Fibroblast of lung (primary cell): ENCODE results near the gene CALB2. TPM values are rescaled to one million over a fixed set of nuclear protein-coding genes. Genes with fewer than 3 reads are reported as not detected.

Experiments
- DNase-seq, 2 donors: peaks; one replicate each; pipeline versions ENCODE4 v3.0.0 to v3.0.0-alpha.2; 2010; ENCODE audit warnings: low read depth in 2 of 2
- H2AFZ ChIP-seq: 2 replicates; pipeline ENCODE4 v1.5.1; 2012; ENCODE audit warnings: low read length, control low read depth, inconsistent platforms
- H3K27ac ChIP-seq: 2 replicates; pipeline ENCODE4 v1.5.1; 2011; ENCODE audit warnings: low read length, control low read depth; ENCODE audit not compliant: insufficient read depth
- H3K27me3 ChIP-seq: 2 replicates; pipeline ENCODE4 v1.5.1; 2011; ENCODE audit warnings: mild to moderate bottlenecking, low read length; ENCODE audit not compliant: control insufficient read depth, insufficient read depth
- H3K36me3 ChIP-seq: 2 replicates; pipeline ENCODE4 v1.5.1; 2011; ENCODE audit warnings: low read length; ENCODE audit not compliant: control insufficient read depth, insufficient read depth
- H3K4me1 ChIP-seq: 2 replicates; pipeline ENCODE4 v1.5.1; 2011; ENCODE audit warnings: low read length; ENCODE audit not compliant: control insufficient read depth, insufficient read depth; ENCODE audit errors: extremely low read depth
- H3K4me2 ChIP-seq: 2 replicates; pipeline ENCODE4 v1.5.1; 2011; ENCODE audit warnings: low read length, control low read depth; ENCODE audit not compliant: insufficient read depth; ENCODE audit errors: extremely low read depth
- H3K4me3 ChIP-seq, 4 experiments: fragments of 200-600 bp in 1 of 4; sonication (generic) in 1 of 4; replicated peaks in 1 of 4; 2 replicates each; pipeline ENCODE4 v1.5.1; 2011 to 2016; ENCODE audit warnings: low read length in 4 of 4, low read depth in 3 of 4, mild to moderate bottlenecking in 3 of 4, control low read depth in 2 of 4, inconsistent platforms in 1 of 4, mixed read lengths in 1 of 4; ENCODE audit not compliant: insufficient read depth in 1 of 4; ENCODE audit errors: control extremely low read depth in 1 of 4
- H3K79me2 ChIP-seq: 2 replicates; pipeline ENCODE4 v1.5.1; 2012; ENCODE audit warnings: mild to moderate bottlenecking, low read length, inconsistent platforms; ENCODE audit not compliant: control insufficient read depth, insufficient read depth
- H3K9ac ChIP-seq: 2 replicates; pipeline ENCODE4 v1.5.1; 2011; ENCODE audit warnings: mild to moderate bottlenecking, low read length, control low read depth; ENCODE audit not compliant: insufficient read depth
- H3K9me3 ChIP-seq: 2 replicates; pipeline ENCODE4 v1.5.1; 2012; ENCODE audit warnings: low read depth, low read length; ENCODE audit not compliant: control insufficient read depth, insufficient read depth
- H4K20me1 ChIP-seq: 2 replicates; pipeline ENCODE4 v1.5.1; 2011; ENCODE audit warnings: low read length; ENCODE audit not compliant: control insufficient read depth, insufficient read depth; ENCODE audit errors: extremely low read depth
- EZH2 ChIP-seq: IDR thresholded peaks from 2 replicates; pipeline ENCODE4 v1.5.1; 2012; ENCODE audit warnings: low read length, control low read depth, mild to moderate bottlenecking; ENCODE audit errors: missing control alignments
- polyA plus RNA-seq, 2 donors: library from polyadenylated mRNA; depleted of rRNA in 1 of 2; stranded (reverse) in 1 of 2; unstranded in 1 of 2; fragments of >200 nt; gene quantifications; 2 replicates each; pipeline ENCODE4 v1.2.1, GENCODE V29; 2011 to 2012; ENCODE audit warnings: missing spikeins in 1 of 2
- total RNA-seq: library from RNA; depleted of rRNA; stranded (reverse); fragments of >200 nt; gene quantifications from 2 replicates; pipeline ENCODE4 v1.2.1, GENCODE V29; 2014
- TF ChIP-seq, protein P1 (sequence below), 2 donors: IDR thresholded peaks in 1 of 2; conservative IDR thresholded peaks in 1 of 2; 1 replicate in 1 of 2; 2 replicates in 1 of 2; pipeline ENCODE4 v1.5.1; 2011 to 2012; ENCODE audit warnings: low read length in 2 of 2, control low read depth in 1 of 2, inconsistent platforms in 1 of 2, low read depth in 1 of 2, mild to moderate bottlenecking in 1 of 2

Gene CALB2
- total and polyA plus RNA-seq, 2 donors (not counting 1 experiment from before 2014, with no cell fraction given), result 0.58 to 1.3 TPM

DNA sequence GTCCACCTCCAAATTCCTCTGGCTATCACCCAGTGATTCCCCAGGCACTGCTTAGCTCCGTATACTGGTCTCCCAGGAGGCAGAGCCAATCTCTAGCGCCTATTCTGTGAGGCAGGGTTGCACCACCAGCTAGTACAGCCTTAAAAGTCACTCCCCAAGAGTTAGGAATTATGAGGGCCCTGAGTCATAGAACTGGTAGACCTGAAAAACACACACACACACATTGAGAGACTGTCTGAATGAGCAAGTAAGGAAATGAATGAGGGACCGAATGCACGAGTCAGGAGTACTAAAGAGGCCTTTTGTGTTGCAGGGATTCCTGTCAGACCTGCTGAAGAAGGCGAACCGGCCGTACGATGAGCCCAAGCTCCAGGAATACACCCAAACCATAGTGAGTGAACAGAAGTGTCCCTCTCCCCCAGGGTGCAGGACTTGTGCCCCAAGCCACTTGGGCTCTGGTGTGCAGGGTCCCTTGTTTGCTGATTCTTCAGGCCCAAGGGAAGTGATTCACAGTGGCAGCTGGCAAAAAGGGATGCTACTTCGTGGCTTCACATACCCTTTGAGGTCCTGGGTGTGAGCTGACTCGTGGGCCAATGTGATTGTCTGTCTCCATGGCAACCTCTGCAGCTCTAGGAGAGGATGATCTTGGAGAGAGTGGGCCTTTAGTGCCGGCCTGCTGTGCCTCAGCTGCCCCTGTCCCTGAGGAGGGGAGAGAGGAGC, 24.7 kb downstream of the CALB2 start:
- Histone ChIP-seq H4K20me1 (no peaks in the 10 kb centered on the region), H3K36me3 (no peaks in the 10 kb centered on the region), H3K4me1 (no peaks in the 10 kb centered on the region), H3K79me2 (no peaks in the 10 kb centered on the region), H3K4me3 (no peak overlapping the region), H3K27ac (no peak overlapping the region), H3K9me3 (no peaks in the 10 kb centered on the region), H2AFZ (no peak overlapping the region), H3K27me3 (no peaks in the 10 kb centered on the region), H3K4me2 (no peak overlapping the region), H3K9ac (no peak overlapping the region)
- TF ChIP-seq, protein P1, sequence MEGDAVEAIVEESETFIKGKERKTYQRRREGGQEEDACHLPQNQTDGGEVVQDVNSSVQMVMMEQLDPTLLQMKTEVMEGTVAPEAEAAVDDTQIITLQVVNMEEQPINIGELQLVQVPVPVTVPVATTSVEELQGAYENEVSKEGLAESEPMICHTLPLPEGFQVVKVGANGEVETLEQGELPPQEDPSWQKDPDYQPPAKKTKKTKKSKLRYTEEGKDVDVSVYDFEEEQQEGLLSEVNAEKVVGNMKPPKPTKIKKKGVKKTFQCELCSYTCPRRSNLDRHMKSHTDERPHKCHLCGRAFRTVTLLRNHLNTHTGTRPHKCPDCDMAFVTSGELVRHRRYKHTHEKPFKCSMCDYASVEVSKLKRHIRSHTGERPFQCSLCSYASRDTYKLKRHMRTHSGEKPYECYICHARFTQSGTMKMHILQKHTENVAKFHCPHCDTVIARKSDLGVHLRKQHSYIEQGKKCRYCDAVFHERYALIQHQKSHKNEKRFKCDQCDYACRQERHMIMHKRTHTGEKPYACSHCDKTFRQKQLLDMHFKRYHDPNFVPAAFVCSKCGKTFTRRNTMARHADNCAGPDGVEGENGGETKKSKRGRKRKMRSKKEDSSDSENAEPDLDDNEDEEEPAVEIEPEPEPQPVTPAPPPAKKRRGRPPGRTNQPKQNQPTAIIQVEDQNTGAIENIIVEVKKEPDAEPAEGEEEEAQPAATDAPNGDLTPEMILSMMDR (conservative IDR thresholded peaks at IDR 0.05 in 1 of 2, IDR thresholded peaks at IDR 0.05 in 1 of 2; ENCODE audit: low read depth in 1 of 2, low read length in 2 of 2), result no peak
- TF ChIP-seq EZH2, result no peak
- DNase-seq, result peak in 1 of 2 donors; percentile 29

DNA sequence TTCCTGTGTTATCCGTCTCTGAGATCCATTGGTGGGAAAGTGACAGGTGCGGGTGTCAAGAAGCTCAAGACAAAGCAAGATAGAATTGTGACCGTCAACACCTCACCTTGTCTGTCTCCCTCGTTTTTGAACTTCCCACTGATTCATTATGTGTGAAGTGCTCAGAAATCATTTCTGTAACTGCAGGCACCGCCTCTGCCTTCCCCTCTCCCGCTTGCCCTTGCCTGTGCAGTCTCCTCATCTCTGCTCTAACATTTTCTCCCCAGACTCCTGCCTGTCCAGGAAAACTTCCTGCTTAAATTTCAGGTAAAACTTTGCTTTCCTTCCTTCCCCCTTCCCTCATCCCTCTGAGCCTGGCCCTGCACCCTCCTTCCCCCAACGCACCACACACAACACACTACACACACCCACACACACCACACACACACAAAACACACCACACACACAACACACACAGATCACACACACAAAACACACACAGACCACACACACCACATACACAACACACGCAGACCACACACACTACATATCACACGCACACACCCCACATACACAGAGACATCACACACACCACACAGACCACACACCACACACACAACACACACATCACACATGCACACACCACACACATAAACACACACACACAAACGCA, 25.7 kb downstream of the CALB2 start:
- DNase-seq, result no peak
- Histone ChIP-seq H3K4me3 (no peak overlapping the region), H2AFZ (no peak overlapping the region)

More for the DNA sequence above, 25.7 kb downstream of the CALB2 start:
- no peak overlapping the region for H3K9ac ChIP-seq
- no peaks in the 10 kb centered on the region for H3K36me3 ChIP-seq
- no peak for TF ChIP-seq EZH2
- TF ChIP-seq, protein P1 (conservative IDR thresholded peaks at IDR 0.05 in 1 of 2, IDR thresholded peaks at IDR 0.05 in 1 of 2; ENCODE audit: low read depth in 1 of 2, low read length in 2 of 2), result no peak
- no peaks in the 10 kb centered on the region for H3K79me2 ChIP-seq
- H3K27ac ChIP-seq, result no peak overlapping the region
- H3K9me3 ChIP-seq, result no peaks in the 10 kb centered on the region
- H4K20me1 ChIP-seq, result no peaks in the 10 kb centered on the region
- no peak overlapping the region for H3K4me2 ChIP-seq
- H3K4me1 ChIP-seq, result no peaks in the 10 kb centered on the region
- no peaks in the 10 kb centered on the region for H3K27me3 ChIP-seq
